Testis (tissue), 3 donors: ENCODE measurements around the gene PRKCA. TPM values are rescaled to one million over a fixed set of nuclear protein-coding genes. Genes with fewer than 3 reads are reported as not detected.

ENCODE experiments used
- DNase-seq: peaks from one replicate; pipeline ENCODE4 v3.0.0-alpha.2; 2019
- H3K27ac ChIP-seq, 2 donors: fragments of 200-600 bp; sonication (generic); one replicate each; pipeline ENCODE4 v1.5.1; 2019
- H3K27me3 ChIP-seq: fragments of 200-600 bp; sonication (generic); one replicate; pipeline ENCODE4 v1.5.1; 2019
- H3K36me3 ChIP-seq: fragments of 200-600 bp; sonication (generic); one replicate; pipeline ENCODE4 v1.5.1; 2017; ENCODE audit warnings: low read depth; ENCODE audit errors: missing control alignments
- H3K4me1 ChIP-seq: fragments of 200-600 bp; sonication (generic); one replicate; pipeline ENCODE4 v1.5.1; 2019
- H3K4me3 ChIP-seq, 2 donors: fragments of 200-600 bp; sonication (generic); one replicate each; pipeline ENCODE4 v1.5.1; 2017 to 2019
- H3K9me3 ChIP-seq: fragments of 200-600 bp; sonication (generic); one replicate; pipeline ENCODE4 v1.5.1; 2017
- POLR2A ChIP-seq: fragments of 450-650 bp; IDR thresholded peaks from one replicate; pipeline ENCODE4 v1.6.1; 2017; ENCODE audit warnings: antibody characterized with exemption, mild to moderate bottlenecking, moderate library complexity
- WGBS, 2 donors: methylation state at CpG; one replicate each; pipeline ENCODE4 v1.1.5; 2018; 5-methylcytosine and 5-hydroxymethylcytosine counted together
- intact Hi-C: fragments of 100-400 bp; cut with DNase I; formaldehyde crosslinking; loops from one replicate; pipeline ENCODE4 v1.15.1; 2023; ENCODE audit warnings: low total_unique reads
- polyA plus RNA-seq: library from polyadenylated mRNA; stranded (reverse); fragments of 350-450 nt; fragmentation: Illumina TruSeq; extraction: RNeasy Lipid Tissue Mini Kit (QIAGEN cat#74804); gene quantifications from one replicate; pipeline ENCODE4 v1.2.3, GENCODE V29; 2014; ENCODE audit warnings: low read depth, low replicate concordance; ENCODE audit not compliant: insufficient read depth
- total RNA-seq, 2 donors: library from RNA; depleted of rRNA; stranded (reverse); fragments of >200 nt; gene quantifications; one replicate each; pipeline ENCODE4 v1.2.3, GENCODE V29; 2016
- TF ChIP-seq, protein P1 (sequence below), 3 experiments: fragments of 450-650 bp in 2 of 3; fragments of 200-600 bp in 1 of 3; sonication (generic) in 1 of 3; IDR thresholded peaks; one replicate each; pipeline ENCODE4 v1.5.1; 2016 to 2019; ENCODE audit warnings: antibody characterized with exemption in 3 of 3, mild to moderate bottlenecking in 2 of 3, moderate library complexity in 1 of 3

Gene PRKCA
- total and polyA plus RNA-seq, 3 donors from 2014 or later: 6.8 to 22.9 (median 15.4) TPM

DNA sequence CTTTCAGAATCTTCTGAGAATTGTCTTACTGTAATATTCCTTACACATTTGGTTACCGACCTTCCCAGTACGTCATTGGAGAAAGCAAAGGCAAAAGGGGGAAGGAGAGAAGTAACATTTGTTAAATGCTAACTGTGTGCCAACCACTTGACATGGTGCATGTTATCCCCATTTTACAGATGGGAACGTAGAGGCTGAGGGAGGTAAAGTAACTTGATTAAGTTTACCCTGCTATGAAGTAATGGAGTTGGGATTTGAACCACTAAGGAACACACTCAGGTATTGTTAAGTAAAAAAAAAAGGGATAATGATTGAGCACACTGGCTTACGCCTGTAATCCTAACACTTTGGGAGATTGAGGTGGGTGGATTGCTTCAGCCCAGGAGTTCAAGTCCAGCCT is 156.4 kb downstream of the PRKCA start:
- H3K36me3 ChIP-seq: no peaks in the 10 kb centered on the region
- H3K4me3 ChIP-seq: no peak overlapping the region
- DNase-seq: no peak
- no peaks in the 10 kb centered on the region for H3K9me3 ChIP-seq
- H3K4me1 ChIP-seq: no peaks in the 10 kb centered on the region
- TF ChIP-seq POLR2A: no peak
- TF ChIP-seq, protein P1, sequence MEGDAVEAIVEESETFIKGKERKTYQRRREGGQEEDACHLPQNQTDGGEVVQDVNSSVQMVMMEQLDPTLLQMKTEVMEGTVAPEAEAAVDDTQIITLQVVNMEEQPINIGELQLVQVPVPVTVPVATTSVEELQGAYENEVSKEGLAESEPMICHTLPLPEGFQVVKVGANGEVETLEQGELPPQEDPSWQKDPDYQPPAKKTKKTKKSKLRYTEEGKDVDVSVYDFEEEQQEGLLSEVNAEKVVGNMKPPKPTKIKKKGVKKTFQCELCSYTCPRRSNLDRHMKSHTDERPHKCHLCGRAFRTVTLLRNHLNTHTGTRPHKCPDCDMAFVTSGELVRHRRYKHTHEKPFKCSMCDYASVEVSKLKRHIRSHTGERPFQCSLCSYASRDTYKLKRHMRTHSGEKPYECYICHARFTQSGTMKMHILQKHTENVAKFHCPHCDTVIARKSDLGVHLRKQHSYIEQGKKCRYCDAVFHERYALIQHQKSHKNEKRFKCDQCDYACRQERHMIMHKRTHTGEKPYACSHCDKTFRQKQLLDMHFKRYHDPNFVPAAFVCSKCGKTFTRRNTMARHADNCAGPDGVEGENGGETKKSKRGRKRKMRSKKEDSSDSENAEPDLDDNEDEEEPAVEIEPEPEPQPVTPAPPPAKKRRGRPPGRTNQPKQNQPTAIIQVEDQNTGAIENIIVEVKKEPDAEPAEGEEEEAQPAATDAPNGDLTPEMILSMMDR (IDR thresholded peaks at IDR 0.05): no peak
- 93 to 96% methylated on average over 4 of the region's 4 CpGs for WGBS, 2 donors
- intact Hi-C loops: no loop called here
- no peak overlapping the region for H3K27ac ChIP-seq
- no peaks in the 10 kb centered on the region for H3K27me3 ChIP-seq

DNA sequence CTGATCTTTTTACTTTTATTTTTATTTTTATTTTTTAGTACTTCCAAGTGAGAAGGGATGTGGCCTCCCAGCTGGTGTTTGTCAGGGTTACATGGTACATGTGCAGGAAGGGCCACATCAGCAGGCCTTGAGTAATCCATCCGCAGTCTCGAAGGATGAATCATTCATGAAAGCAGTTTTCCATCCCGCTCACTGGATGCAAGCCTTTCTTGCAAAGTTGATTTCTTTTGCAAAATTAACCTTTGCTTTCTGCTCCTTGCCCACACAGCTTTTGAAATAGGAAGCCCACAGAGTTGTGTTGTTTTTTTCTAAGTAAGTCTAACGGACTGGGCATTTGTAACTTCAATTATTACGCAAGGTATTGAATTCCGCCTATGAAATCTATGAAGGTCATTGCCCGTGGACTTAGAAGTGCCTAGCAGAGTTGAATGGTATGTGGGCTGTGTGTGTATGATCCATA is 157.4 kb downstream of the PRKCA start:
- no peak overlapping the region for H3K4me3 ChIP-seq
- TF ChIP-seq POLR2A: no peak
- TF ChIP-seq, protein P1 (IDR thresholded peaks at IDR 0.05): no peak
- H3K27ac ChIP-seq: no peak overlapping the region
- DNase-seq: peak; percentile 36
- intact Hi-C loops: no loop called here
- H3K36me3 ChIP-seq: no peaks in the 10 kb centered on the region
- WGBS, 2 donors: 70 to 75% methylated on average over 7 of the region's 7 CpGs
- H3K4me1 ChIP-seq: no peaks in the 10 kb centered on the region
- H3K27me3 ChIP-seq: no peaks in the 10 kb centered on the region
- no peaks in the 10 kb centered on the region for H3K9me3 ChIP-seq

DNA sequence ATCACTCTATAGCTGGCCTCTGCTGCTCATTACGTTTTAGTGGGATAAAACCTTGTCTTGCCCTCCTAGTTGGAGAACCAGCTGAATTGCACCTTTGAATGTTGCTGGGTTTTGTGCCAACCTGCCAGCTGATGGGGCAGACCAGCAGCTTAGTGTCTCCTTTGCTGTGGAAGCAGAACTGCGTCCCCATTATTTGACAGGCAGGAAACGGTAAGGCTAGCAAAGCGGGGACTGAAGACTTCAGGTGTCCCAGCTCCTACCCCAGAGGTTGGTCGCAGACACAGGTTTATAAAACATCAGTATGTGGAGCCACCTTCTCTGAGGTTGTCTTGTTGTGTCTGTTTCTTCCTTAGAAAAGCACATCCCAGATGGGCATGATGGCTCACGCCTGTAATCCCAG is 158.1 kb downstream of the PRKCA start:
- Histone ChIP-seq H3K27me3 (no peaks in the 10 kb centered on the region), H3K4me3 (no peak overlapping the region), H3K4me1 (no peaks in the 10 kb centered on the region), H3K27ac (no peak overlapping the region), H3K9me3 (no peaks in the 10 kb centered on the region), H3K36me3 (no peaks in the 10 kb centered on the region)
- intact Hi-C loops: no loop called here
- WGBS, 2 donors: 92 to 99% methylated on average over 5 to 6 of the region's 6 CpGs
- TF ChIP-seq, protein P1 (IDR thresholded peaks at IDR 0.05): no peak
- no peak for TF ChIP-seq POLR2A
- DNase-seq: no peak

DNA sequence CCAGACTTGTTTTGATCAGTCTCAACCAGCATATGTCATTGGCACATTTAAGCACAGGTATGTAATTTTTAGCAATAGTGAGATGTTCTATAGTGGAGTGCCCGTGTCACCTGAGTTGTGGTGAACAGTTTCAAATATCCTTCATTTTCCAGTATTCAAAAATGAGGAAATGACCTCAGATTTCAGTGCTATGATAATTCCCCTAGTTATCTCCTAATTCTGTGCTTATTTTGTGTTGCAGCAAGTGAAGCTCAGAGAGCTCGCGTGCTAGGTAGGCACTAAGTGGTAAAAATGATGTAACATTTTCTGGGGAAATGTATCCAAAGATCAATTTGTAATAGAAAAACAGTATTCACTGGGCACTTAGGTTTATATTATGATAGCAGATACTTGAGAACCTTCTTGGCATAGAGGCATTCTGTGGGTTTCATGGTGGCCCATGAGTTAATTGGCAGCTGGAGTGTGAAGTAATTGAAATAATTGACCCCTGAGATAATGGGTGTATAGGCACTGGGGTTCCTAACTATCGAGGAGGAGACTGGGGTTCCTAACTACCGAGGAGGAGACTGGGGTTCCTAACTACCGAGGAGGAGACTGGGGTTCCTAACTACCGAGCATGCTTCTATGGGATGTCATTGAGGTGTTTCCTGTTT is 159.1 kb downstream of the PRKCA start:
- Histone ChIP-seq H3K9me3 (no peaks in the 10 kb centered on the region), H3K27ac (no peak overlapping the region), H3K36me3 (no peaks in the 10 kb centered on the region), H3K4me1 (no peaks in the 10 kb centered on the region), H3K27me3 (no peaks in the 10 kb centered on the region), H3K4me3 (no peak overlapping the region)
- DNase-seq: no peak
- intact Hi-C loops: no loop called here
- 74 to 81% methylated on average over 7 of the region's 7 CpGs for WGBS, 2 donors
- TF ChIP-seq, protein P1 (IDR thresholded peaks at IDR 0.05): no peak
- no peak for TF ChIP-seq POLR2A

DNA sequence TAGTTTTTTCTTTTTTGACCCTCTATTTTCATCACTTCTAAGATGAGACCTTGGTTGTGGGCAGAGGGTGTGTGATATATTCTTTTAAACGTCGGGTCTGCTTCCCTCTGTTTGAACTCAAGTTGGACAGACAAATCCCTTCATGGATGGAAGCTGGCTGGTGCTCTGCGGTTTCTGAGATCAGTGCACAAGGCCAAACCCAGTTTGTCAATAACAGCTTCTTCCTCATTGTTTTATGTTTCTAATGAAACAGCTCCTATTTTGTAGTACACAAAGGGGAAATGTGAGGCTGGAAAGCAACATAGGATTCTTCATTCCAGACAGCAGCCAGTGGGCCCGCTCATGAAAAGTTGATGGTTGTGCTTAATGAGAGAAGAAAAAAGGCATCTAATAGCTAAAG is 159.6 kb downstream of the PRKCA start:
- DNase-seq: no peak
- no peaks in the 10 kb centered on the region for H3K9me3 ChIP-seq
- no peaks in the 10 kb centered on the region for H3K36me3 ChIP-seq
- intact Hi-C loops: no loop called here
- H3K4me3 ChIP-seq: no peak overlapping the region
- 69 to 83% methylated on average over 4 of the region's 4 CpGs for WGBS, 2 donors
- H3K4me1 ChIP-seq: peaks cover under 1% of the 10 kb centered on the region
- no peaks in the 10 kb centered on the region for H3K27me3 ChIP-seq
- TF ChIP-seq POLR2A: no peak
- TF ChIP-seq, protein P1 (IDR thresholded peaks at IDR 0.05): no peak
- H3K27ac ChIP-seq: no peak overlapping the region
